Measurements from ENCODE around the gene TMIGD1.
"Not testable (repeated sequence)": the region's sequence is repeated elsewhere in the genome, so short reads cannot be mapped to it uniquely, and the experiment has no call there.

TMIGD1 gene

DNA sequence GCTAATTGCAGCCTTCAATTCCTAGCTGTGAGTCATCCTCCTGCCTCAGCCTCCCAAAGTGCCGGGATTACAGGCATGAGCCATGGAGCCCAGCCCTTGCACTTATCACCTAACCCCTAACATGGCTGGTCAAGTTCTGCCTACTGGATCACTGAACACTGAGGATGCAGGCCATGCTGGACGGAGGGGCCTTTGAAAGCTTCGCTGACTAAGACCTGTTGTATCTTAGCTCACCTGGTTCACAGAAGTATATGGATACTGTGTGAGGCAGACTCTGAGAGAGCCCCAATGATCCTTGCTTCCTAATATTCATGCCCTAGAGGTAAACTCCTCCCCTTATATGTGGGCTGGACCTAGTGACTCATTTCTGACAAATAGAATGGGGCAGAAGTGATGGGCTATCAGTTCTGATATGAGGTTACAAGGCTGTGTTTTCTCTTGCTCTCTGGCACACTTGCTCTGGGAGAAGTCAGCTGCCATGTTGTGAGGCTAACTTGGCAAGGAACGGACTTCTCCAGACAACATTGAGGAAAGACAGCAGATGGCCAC lies 11.7 kb upstream of the TMIGD1 start:
- DNase-seq (no peak), ATAC-seq (peak; percentile 96)
- no peak overlapping the region for H3K4me3 Mint-ChIP-seq

DNA sequence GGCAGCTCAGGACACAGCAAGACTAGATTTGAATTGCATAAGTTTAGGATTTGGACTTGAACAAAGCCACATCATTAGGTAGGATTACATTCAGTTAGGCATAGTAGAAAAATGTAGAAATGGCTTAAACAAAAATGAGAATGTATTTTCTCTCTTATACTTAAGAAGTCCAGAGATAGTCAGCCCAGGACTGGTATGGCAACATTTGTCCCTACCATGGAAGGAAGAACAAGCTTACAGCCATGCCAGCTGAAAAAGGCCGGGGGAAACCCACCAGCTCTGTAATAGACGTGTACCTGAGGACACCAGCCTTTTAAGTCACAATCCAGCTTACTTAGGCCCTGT lies 11.2 kb upstream of the TMIGD1 start:
- Mint-ChIP-seq H3K36me3 (ENCODE audit: low read depth) (no peaks in the 10 kb centered on the region), H3K4me1 (peaks cover 24% of the 10 kb centered on the region), H3K9me3 (no peaks in the 10 kb centered on the region), H3K27ac (no peak overlapping the region), H3K4me3 (no peak overlapping the region), H3K27me3 (no peaks in the 10 kb centered on the region)
- DNase-seq, result no peak
- no peak for ATAC-seq

More for the DNA sequence above, 11.7 kb upstream of the TMIGD1 start:
- Mint-ChIP-seq H3K27ac (no peak overlapping the region), H3K27me3 (no peaks in the 10 kb centered on the region), H3K36me3 (ENCODE audit: low read depth) (no peaks in the 10 kb centered on the region), H3K4me1 (peaks cover 18% of the 10 kb centered on the region), H3K9me3 (no peaks in the 10 kb centered on the region)

DNA sequence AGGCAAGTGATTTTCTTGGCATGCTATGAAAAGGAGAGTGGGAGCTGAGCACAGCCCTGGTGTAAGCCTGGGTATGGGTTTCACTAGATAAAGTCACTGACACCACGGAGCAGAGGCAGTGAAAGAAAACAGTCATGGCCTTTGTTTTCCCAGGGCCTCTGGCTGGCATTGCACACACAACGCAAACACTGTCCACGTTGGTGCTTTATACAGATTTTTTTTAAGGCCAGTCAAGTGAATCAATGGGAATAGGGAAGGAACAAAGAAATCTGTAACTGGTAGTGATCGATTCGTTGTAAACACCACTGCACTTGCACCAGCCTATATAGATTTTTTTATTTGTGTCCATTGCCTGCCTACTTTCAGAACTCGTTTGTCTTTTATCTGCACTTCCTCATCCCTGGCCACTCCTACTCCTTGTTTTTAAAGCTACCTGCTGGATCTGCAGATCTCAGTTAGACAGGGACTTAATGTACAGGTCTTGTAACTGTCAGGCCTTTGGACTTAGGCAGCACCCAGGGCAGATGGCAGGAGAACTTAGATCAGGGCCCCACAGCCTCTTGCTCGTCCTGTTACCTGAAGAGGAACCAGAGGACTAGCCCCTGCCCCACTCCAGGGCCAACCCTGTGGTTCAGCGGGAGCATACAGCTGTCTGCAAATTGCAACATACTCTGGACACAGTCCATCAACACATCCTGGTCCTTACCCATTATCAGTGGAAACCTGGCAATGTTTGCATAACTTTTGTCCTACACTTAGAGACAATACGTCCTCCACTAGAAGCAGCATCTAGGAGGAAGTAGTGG lies 10.6 kb upstream of the TMIGD1 start:
- no peak overlapping the region for H3K4me3 Mint-ChIP-seq
- peaks cover 27% of the 10 kb centered on the region for H3K4me1 Mint-ChIP-seq
- H3K27me3 Mint-ChIP-seq, result no peaks in the 10 kb centered on the region
- H3K27ac Mint-ChIP-seq, result no peak overlapping the region
- no peak for ATAC-seq
- no peaks in the 10 kb centered on the region for H3K36me3 Mint-ChIP-seq (ENCODE audit: low read depth)
- DNase-seq, result no peak
- no peaks in the 10 kb centered on the region for H3K9me3 Mint-ChIP-seq

DNA sequence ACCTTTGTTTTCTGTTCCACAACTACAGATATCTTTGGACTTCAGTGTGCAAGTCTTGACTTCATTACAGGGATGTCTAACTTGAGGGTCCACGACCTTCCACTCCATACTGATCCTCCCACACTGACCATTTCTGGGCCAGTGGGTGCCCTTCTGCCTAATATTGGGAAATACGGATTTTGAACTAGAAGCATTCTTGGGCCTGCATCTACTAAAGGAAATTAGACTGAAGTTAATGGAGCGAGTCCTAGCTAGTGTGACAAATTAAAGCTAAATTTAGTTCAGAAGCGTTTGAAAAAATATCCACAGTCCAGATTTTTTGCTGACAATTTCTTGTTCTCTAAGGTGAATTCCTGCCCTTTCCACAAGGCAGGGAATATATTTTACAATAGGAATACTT lies 9.9 kb upstream of the TMIGD1 start:
- ATAC-seq, result no peak
- no peaks in the 10 kb centered on the region for H3K36me3 Mint-ChIP-seq (ENCODE audit: low read depth)
- H3K9me3 Mint-ChIP-seq, result no peaks in the 10 kb centered on the region
- DNase-seq, result no peak
- no peak overlapping the region for H3K27ac Mint-ChIP-seq
- peaks cover 27% of the 10 kb centered on the region for H3K4me1 Mint-ChIP-seq
- H3K4me3 Mint-ChIP-seq, result no peak overlapping the region
- H3K27me3 Mint-ChIP-seq, result no peaks in the 10 kb centered on the region

DNA sequence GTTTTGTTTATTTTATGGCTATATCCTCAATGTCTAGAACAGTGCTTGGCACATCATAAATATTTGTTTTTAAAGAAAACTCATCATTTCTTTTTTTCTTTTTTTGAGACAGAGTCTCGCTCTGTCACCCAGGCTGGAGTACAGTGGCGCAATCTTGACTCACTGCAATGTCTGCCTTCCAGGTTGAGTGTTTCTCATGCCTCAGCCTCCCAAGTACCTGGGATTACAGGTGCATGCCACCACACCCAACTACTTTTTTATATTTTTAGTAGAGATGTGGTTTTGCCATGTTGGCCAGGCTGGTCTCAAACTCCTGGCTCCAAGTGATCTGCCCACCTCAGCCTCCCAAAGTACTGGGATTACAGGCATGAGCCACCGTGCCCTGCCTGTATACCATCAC lies 9.4 kb upstream of the TMIGD1 start:
- not testable (repeated sequence) for DNase-seq; H3K4me3 Mint-ChIP-seq; H3K9me3 Mint-ChIP-seq; ATAC-seq; H3K27me3 Mint-ChIP-seq; H3K36me3 Mint-ChIP-seq (ENCODE audit: low read depth); H3K27ac Mint-ChIP-seq
- peaks cover 27% of the 10 kb centered on the region for H3K4me1 Mint-ChIP-seq

DNA sequence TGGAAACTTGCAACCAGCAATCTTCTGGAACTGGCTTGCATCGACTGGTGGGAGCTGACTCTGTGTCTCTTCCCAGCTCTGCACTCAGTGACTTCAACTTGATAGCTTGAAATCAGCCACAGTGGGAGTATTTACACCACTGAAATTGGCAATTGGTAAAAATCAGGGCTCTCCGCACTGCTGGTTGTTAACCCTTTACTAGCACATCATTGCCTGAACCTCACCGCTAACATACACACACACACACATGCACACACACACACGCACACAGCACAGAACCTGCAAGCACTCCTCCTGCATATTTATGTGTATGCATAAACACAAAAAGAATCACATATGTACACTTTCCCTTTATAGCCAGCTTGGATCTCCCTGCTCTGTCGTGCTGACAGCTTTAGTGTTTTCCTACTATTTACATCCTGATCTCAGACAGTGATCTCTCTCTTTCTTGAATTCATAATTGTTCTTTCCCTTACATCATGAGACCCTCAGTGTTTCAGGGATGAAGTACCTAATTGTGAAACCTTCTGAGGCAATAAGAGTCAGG lies 7.9 kb upstream of the TMIGD1 start:
- H3K36me3 Mint-ChIP-seq (ENCODE audit: low read depth), result no peaks in the 10 kb centered on the region
- no peaks in the 10 kb centered on the region for H3K9me3 Mint-ChIP-seq
- no peak for DNase-seq
- peaks cover 27% of the 10 kb centered on the region for H3K4me1 Mint-ChIP-seq
- H3K4me3 Mint-ChIP-seq, result no peak overlapping the region
- ATAC-seq, result no peak
- no peak overlapping the region for H3K27ac Mint-ChIP-seq
- no peaks in the 10 kb centered on the region for H3K27me3 Mint-ChIP-seq

DNA sequence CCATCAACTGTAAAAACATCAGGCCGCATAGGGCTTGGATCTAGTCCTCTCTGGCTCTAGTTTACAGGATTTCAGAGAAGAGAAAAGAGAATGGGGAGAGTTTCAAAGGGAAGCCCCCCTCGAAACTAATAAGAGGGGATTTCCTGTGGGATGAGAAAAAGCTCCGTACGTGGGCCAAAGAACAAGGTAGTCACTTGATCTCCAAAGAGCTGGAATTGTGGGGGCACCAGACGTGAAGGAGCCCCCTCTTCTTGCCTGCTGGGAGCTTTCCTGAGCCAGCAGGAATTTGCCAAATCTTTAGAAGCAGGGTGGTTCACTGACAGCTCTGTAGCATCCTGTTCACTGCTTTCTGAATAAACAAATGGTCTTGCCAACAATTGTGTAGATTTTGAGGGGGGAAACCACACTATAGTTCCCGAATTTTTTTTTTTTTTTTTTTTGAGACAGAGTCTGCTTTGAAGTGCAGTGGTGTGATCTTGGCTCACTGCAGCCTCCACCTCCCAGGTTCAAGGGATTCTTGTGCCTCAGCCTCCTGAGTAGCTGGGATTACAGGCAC lies 7.0 kb upstream of the TMIGD1 start:
- H3K9me3 Mint-ChIP-seq, result no peaks in the 10 kb centered on the region
- peaks cover 23% of the 10 kb centered on the region for H3K4me1 Mint-ChIP-seq
- no peak for ATAC-seq
- no peak overlapping the region for H3K4me3 Mint-ChIP-seq
- H3K27me3 Mint-ChIP-seq, result no peaks in the 10 kb centered on the region
- H3K36me3 Mint-ChIP-seq (ENCODE audit: low read depth), result no peaks in the 10 kb centered on the region
- no peak overlapping the region for H3K27ac Mint-ChIP-seq
- no peak for DNase-seq

DNA sequence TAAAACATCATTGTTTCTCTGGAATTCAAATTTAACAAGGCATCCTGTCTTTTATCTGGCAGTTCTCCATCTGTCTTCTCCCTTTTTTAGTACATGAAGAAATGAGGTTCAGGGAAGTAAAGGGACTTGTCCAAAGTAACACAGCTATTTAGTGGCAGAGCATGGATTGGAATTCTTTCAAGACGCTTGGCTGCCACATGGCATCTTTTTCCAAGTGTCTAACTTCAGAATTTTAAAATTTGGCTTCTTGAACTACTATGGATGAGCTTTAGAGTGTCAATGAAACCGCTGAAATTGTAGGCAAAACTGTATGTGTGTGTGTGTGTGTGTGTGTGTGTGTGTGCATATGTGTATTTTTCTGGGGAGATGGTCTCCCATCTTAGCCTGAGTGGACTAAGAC lies 5.2 kb upstream of the TMIGD1 start:
- no peak overlapping the region for H3K4me3 Mint-ChIP-seq
- ATAC-seq (no peak), DNase-seq (no peak)
- H3K27ac Mint-ChIP-seq, result no peak overlapping the region
- peaks cover 18% of the 10 kb centered on the region for H3K4me1 Mint-ChIP-seq
- no peaks in the 10 kb centered on the region for H3K36me3 Mint-ChIP-seq (ENCODE audit: low read depth)
- no peaks in the 10 kb centered on the region for H3K9me3 Mint-ChIP-seq
- H3K27me3 Mint-ChIP-seq, result no peaks in the 10 kb centered on the region

DNA sequence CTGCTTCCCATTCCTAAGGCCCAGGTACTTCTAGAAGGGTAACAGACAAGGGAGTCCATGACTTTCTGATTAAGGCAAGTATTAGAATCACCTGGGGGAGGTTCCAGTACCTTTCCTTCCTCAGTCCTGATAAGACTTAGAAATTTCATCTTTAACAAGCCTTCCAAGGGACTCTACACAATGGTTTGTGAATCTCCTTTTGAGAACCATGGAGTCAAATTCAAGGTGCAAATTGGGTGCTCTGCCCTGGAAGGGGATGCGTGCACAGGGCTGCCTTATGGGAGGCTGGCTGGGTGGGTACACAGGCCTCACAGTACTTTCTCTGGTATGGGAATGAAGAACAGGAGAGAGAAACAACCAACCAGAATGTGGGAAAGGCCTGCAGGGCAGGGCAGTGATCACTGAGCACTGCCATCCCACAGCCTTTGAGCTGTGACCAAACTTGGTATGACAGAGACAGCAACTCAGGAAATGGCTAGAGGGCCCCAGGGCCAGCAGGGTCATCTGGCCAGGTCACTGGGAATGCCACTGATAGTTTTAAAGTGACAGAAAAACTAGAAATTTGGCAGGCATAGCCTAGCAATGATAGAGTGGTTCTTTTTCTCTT lies 3.6 kb upstream of the TMIGD1 start:
- Mint-ChIP-seq H3K4me3 (no peak overlapping the region), H3K36me3 (ENCODE audit: low read depth) (no peaks in the 10 kb centered on the region), H3K27ac (no peak overlapping the region), H3K4me1 (peaks cover 28% of the 10 kb centered on the region), H3K9me3 (no peaks in the 10 kb centered on the region), H3K27me3 (no peaks in the 10 kb centered on the region)
- ATAC-seq, result no peak
- no peak for DNase-seq

DNA sequence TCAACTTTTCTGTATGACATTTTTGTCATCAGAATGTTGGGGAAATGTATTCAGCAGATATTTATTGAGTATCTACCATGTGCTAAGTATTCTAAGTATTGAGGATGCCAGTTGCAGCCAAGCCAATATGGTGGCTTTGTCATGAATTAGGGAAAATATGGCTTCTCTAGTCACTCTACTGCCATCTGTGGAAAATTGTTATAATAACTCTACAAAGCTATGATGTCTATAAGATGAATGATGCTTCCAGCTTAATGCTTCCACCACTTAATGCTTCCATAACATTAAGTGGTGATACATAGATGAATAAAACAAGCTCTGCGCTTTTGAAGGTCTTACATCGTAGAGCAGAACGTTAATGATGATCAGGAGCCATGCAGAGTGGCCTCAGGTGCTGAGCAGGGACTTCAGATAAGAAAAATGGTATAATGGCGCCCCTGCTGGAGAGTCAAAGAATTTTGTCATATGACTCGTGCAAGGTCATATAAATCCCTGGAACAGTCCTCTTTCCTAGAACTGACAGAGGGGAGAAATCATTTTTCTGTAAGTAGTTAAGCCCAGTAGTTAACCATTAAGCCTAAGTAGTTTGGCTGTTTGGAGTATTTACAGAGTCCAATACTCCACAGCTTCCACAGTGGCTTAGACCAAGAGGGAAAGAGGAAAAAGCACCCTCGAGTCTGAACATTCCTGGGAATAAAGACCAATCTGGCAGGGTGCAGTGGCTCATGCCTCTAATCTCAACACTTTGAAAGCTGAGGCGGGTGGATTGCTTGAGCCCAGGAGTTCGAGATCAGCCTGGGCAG lies 2.7 kb upstream of the TMIGD1 start:
- H3K27ac Mint-ChIP-seq, result peak overlapping the region; percentile 12
- no peaks in the 10 kb centered on the region for H3K9me3 Mint-ChIP-seq
- H3K27me3 Mint-ChIP-seq, result no peaks in the 10 kb centered on the region
- DNase-seq (peak; percentile 71), ATAC-seq (no peak)
- H3K4me1 Mint-ChIP-seq, result peaks cover 34% of the 10 kb centered on the region
- H3K4me3 Mint-ChIP-seq, result no peak overlapping the region
- H3K36me3 Mint-ChIP-seq (ENCODE audit: low read depth), result no peaks in the 10 kb centered on the region

DNA sequence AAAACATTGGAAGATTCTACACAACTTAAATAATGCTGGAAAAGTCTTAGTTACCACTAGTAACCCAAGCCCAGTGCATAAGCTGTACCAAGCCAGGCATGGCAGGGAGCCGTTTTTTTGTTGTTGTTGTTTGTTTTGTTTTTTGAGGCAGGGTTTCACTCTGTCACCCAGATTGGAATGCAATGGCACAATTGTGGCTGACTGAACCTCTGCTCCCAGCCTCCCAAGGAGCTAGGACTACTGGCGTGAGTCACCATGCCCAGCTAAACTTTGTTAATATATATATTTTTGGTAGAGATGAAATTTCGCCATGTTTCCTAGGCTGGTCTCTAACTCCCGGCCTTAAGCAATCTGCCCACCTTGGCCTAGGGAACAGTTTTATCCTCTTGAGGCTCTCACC lies 564 bp upstream of the TMIGD1 start:
- no peaks in the 10 kb centered on the region for H3K9me3 Mint-ChIP-seq
- H3K4me3 Mint-ChIP-seq, result no peak overlapping the region
- DNase-seq (no peak), ATAC-seq (no peak)
- no peaks in the 10 kb centered on the region for H3K36me3 Mint-ChIP-seq (ENCODE audit: low read depth)
- no peak overlapping the region for H3K27ac Mint-ChIP-seq
- H3K27me3 Mint-ChIP-seq, result no peaks in the 10 kb centered on the region
- H3K4me1 Mint-ChIP-seq, result peaks cover 36% of the 10 kb centered on the region

DNA sequence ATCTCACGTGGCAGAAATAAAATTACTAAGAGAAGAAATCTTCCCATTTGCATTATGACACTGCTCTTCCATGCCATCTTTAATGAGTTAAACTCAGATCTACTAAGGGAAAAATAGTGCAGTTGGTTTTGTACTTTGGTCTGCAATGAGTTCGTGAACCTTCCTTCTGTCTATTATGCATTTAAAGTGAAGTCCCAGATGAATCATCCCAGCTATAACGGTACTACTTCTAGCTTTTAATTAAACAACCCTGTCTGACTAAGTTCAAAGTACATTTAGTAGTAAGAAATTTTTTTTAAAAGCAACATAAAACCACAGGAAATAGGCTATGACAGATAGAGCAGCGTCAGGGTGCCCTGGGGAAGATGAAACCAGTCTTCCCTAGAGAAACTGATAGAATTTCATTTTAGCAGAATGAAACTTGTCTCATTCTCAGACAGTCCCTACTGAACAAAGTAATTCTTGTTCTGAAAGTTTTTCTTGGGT lies 1.8 kb downstream of the TMIGD1 start:
- peak overlapping the region; percentile 45 for H3K4me3 Mint-ChIP-seq
- ATAC-seq (peak; percentile 95), DNase-seq (peak; percentile 29)

DNA sequence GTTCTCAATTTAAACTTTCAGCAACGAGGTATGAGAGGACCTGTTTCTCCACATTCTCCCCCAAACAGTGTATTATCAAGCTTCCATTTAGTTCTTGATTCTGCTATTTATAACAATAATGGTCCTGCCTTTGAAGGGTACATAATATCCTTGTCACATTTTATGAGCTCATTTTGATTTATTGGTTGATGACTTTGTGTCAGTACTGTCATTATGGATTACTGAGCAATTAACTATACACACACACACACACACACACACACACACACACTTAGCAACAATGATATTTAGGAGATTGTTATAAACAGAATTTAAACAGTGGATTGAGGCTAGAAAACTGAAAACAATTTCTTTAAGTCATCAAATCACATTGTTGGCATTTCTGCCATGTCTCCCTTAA lies 7.0 kb downstream of the TMIGD1 start:
- Mint-ChIP-seq H3K27me3 (no peaks in the 10 kb centered on the region), H3K9me3 (no peaks in the 10 kb centered on the region), H3K4me1 (peaks cover 43% of the 10 kb centered on the region), H3K27ac (no peak overlapping the region), H3K36me3 (ENCODE audit: low read depth) (no peaks in the 10 kb centered on the region), H3K4me3 (no peak overlapping the region)
- ATAC-seq, result no peak
- no peak for DNase-seq

More for the DNA sequence above, 1.8 kb downstream of the TMIGD1 start:
- H3K36me3 Mint-ChIP-seq (ENCODE audit: low read depth), result no peaks in the 10 kb centered on the region
- H3K9me3 Mint-ChIP-seq, result no peaks in the 10 kb centered on the region
- no peaks in the 10 kb centered on the region for H3K27me3 Mint-ChIP-seq
- H3K27ac Mint-ChIP-seq, result peak overlapping the region; percentile 81
- peaks cover 36% of the 10 kb centered on the region for H3K4me1 Mint-ChIP-seq

DNA sequence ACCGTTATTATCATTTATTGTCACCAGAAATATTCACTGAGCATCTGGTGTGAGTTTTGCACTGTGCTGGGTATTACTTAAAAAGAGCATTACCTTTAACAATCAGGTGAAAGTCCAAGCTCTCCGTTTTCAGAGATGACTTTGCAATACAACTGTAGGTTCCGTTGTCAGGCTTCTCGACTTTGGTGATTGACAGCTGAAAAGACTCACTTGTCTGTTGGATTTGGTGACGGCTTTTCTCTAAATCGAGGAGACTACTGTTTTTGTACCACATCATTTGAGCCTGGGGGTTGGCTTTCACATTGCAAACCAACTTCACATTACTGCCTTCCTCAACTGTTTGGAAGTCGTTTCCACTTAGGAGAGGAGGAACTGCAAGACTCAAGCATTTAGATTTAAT lies 9.1 kb downstream of the TMIGD1 start:
- no peaks in the 10 kb centered on the region for H3K27me3 Mint-ChIP-seq
- DNase-seq, result no peak
- H3K4me1 Mint-ChIP-seq, result peaks cover 26% of the 10 kb centered on the region
- ATAC-seq, result no peak
- no peak overlapping the region for H3K4me3 Mint-ChIP-seq
- H3K36me3 Mint-ChIP-seq (ENCODE audit: low read depth), result no peaks in the 10 kb centered on the region
- no peaks in the 10 kb centered on the region for H3K9me3 Mint-ChIP-seq
- no peak overlapping the region for H3K27ac Mint-ChIP-seq

Data from activated naive CD8-positive, alpha-beta T cell treated with anti-CD3 and anti-CD28 coated beads, Interleukin-2, amount 50 U/mL, for 24 hours (primary cell).